AG04449 (cell line): Measurements from ENCODE around the gene CACNA1I.

Experiments
- CTCF ChIA-PET: fragments of 350-600 bp; formaldehyde crosslinking; extraction: SDS; loops from one replicate; lab custom pipeline; 2021; ENCODE audit warnings: antibody characterized with exemption; lab: Yijun Ruan, JAX
- POLR2A ChIA-PET: fragments of 400-600, 350-600 bp; formaldehyde crosslinking; extraction: SDS; loops from one replicate; lab custom pipeline; 2020; ENCODE audit warnings: antibody characterized with exemption, inconsistent platforms; lab: Yijun Ruan, JAX
- DNase-seq: peaks from one replicate; pipeline ENCODE4 v3.0.0-alpha.2; 2010; ENCODE audit warnings: low read depth, low spot score
- H3K4me3 ChIP-seq: 2 replicates; pipeline ENCODE4 v1.5.1; 2011; ENCODE audit warnings: low read depth, mild to moderate bottlenecking, control low read depth, low read length
- CTCF ChIP-seq: IDR thresholded peaks from one replicate; pipeline ENCODE4 v1.5.1; 2011; ENCODE audit warnings: mild to moderate bottlenecking, moderate library complexity, low read length, control low read depth, inconsistent platforms; ENCODE audit not compliant: insufficient read depth; ENCODE audit errors: missing control alignments

CACNA1I gene

GRCh38 chr22:39529487-39529851, 41.1 kb upstream of the CACNA1I start:
- ChIA-PET CTCF (interaction anchor here (0.7 to 27.5 kb wide), 33 partner anchors 9 to 820 kb away, joined by 3 to 1079 read pairs (median 8); partner anchors contain the start of genes MIEF1, RPL3 and TAB1), POLR2A (interaction anchor here (0.7 to 2.1 kb wide), 5 partner anchors 10 to 515 kb away, joined by 3 to 25 read pairs (median 10); partner anchors contain the start of genes ATF4, MIEF1 and RPL3)
- no peak for DNase-seq
- H3K4me3 ChIP-seq = no peak overlapping the region
- no peak for TF ChIP-seq CTCF

GRCh38 chr22:39530116-39530515, 40.4 kb upstream of the CACNA1I start:
- H3K4me3 ChIP-seq = no peak overlapping the region
- TF ChIP-seq CTCF = no peak
- ChIA-PET CTCF (interaction anchor here (0.6 to 27.5 kb wide), 30 partner anchors 9 to 819 kb away, joined by 3 to 1079 read pairs (median 5); partner anchors contain the start of genes ATF4, MIEF1, RPL3 and TAB1), POLR2A (interaction anchor here (1.9 kb wide), 1 partner anchor 10 kb away, joined by 17 read pairs; the partner anchor contains the start of gene ATF4)
- DNase-seq = no peak

GRCh38 chr22:39530692-39531331, 39.7 kb upstream of the CACNA1I start:
- ChIA-PET CTCF (interaction anchor here (0.7 to 27.5 kb wide), 22 partner anchors 11 to 819 kb away, joined by 3 to 1079 read pairs (median 5); partner anchors contain the start of genes ATF4, MIEF1, RPL3 and TAB1), POLR2A (interaction anchor here (0.7 to 0.8 kb wide), 2 partner anchors 8 to 11 kb away, joined by 3 read pairs; no protein-coding TSS in a partner anchor)
- TF ChIP-seq CTCF = peak; percentile 19
- DNase-seq = no peak
- no peak overlapping the region; the same call in none of the 2 replicates for H3K4me3 ChIP-seq

GRCh38 chr22:39532215-39533073, 38.1 kb upstream of the CACNA1I start, which contains the start of gene RPS19BP1:
RPS19BP1 (minus strand) TSS chr22:39532748; CDS start chr22:39532738, 10 bp downstream.
- POLR2A ChIA-PET = interaction anchor here (1.0 to 1.4 kb wide), 4 partner anchors 8 to 512 kb away, joined by 3 to 4 read pairs (median 4); partner anchors contain the start of gene RPL3
- CTCF ChIA-PET = interaction anchor here (1.1 to 27.5 kb wide), 7 partner anchors 16 to 816 kb away, joined by 3 to 1079 read pairs (median 71); partner anchors contain the start of genes ADSL and RPL3
- DNase-seq = peak; percentile 96

GRCh38 chr22:39534092-39534506, 36.5 kb upstream of the CACNA1I start:
- no peak for TF ChIP-seq CTCF
- ChIA-PET POLR2A (interaction anchor here (1.1 to 1.4 kb wide), 2 partner anchors 14 to 491 kb away, joined by 3 to 4 read pairs; partner anchors contain the start of gene ATF4), CTCF (interaction anchor here (0.7 to 27.5 kb wide), 37 partner anchors 9 to 818 kb away, joined by 3 to 1079 read pairs (median 5); partner anchors contain the start of genes ADSL, MIEF1 and RPL3)
- no peak for DNase-seq
- no peak overlapping the region for H3K4me3 ChIP-seq

More at GRCh38 chr22:39532215-39533073, 38.1 kb upstream of the CACNA1I start, which contains the start of gene RPS19BP1:
- peak within 1 kb of the TSS; percentile 96 for H3K4me3 ChIP-seq
- TF ChIP-seq CTCF = no peak
